ENCODE data around the gene XIAP.

DNA sequence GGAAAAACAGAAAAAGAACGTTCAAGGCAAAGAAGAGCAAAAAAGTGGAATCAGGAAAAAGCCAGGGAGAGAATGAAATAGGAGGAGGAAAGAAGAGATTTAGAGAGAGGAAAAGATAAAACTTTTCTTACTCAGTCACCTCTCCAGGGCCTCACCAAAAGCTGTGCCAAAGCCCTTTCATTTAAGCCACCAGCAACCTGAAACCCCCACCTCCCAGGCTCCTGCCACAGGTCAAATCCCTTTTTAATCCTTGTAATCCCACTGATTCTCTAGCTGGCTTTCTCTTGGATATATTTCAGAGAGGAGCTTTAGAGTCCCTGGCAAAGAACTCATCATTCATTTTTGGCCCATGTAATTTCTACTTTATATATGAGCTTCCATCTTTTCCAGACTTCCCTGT is 25.7 kb upstream of the XIAP start:
- TF ChIP-seq POLR2AphosphoS5 (IDR thresholded peaks at IDR 0.05) (no peak), CTCF (IDR thresholded peaks at IDR 0.05) (no peak)

All from breast epithelium (tissue), 3 donors.